Measurements from ENCODE around the gene PINK1.

Gene PINK1

GRCh38 chr1:20643080-20643479 is 9.8 kb downstream of the PINK1 start:
- H3K4me3 ChIP-seq, result no peak overlapping the region
- H3K9me3 ChIP-seq, result no peaks in the 10 kb centered on the region
- no peak for DNase-seq (ENCODE audit: low spot score in 2 of 2)
- peaks cover 15% of the 10 kb centered on the region for H3K36me3 ChIP-seq (replicated peaks)
- no peaks in the 10 kb centered on the region for H3K4me1 ChIP-seq
- in situ Hi-C loops (cut with MboI; ENCODE audit: low sequenced_read_pairs), result no loop called here
- H3K27me3 ChIP-seq (ENCODE audit: low read depth), result no peaks in the 10 kb centered on the region

GRCh38 chr1:20644416-20644815 is 11.2 kb downstream of the PINK1 start:
- H3K9me3 ChIP-seq, result no peaks in the 10 kb centered on the region
- no peaks in the 10 kb centered on the region for H3K27me3 ChIP-seq (ENCODE audit: low read depth)
- in situ Hi-C loops (cut with MboI; ENCODE audit: low sequenced_read_pairs), result no loop called here
- no peaks in the 10 kb centered on the region for H3K4me1 ChIP-seq
- no peak overlapping the region for H3K4me3 ChIP-seq
- H3K36me3 ChIP-seq (replicated peaks), result peaks cover 18% of the 10 kb centered on the region
- DNase-seq (ENCODE audit: low spot score in 2 of 2), result no peak

- no peaks in the 10 kb centered on the region for H3K9me3 ChIP-seq
- no peaks in the 10 kb centered on the region for H3K4me1 ChIP-seq
- peaks cover 24% of the 10 kb centered on the region for H3K36me3 ChIP-seq (replicated peaks)
- H3K4me3 ChIP-seq, result no peak overlapping the region
- no peak for DNase-seq (ENCODE audit: low spot score in 2 of 2)
- in situ Hi-C loops (cut with MboI; ENCODE audit: low sequenced_read_pairs), result no loop called here
- no peaks in the 10 kb centered on the region for H3K27me3 ChIP-seq (ENCODE audit: low read depth)
Measured at GRCh38 chr1:20645414-20645813, 12.2 kb downstream of the PINK1 start.

GRCh38 chr1:20648438-20648837 is 15.2 kb downstream of the PINK1 start:
- Histone ChIP-seq H3K9me3 (no peaks in the 10 kb centered on the region), H3K27me3 (ENCODE audit: low read depth) (no peaks in the 10 kb centered on the region), H3K36me3 (replicated peaks) (peaks cover 50% of the 10 kb centered on the region), H3K4me1 (no peaks in the 10 kb centered on the region), H3K4me3 (no peak overlapping the region)
- DNase-seq (ENCODE audit: low spot score in 2 of 2), result no peak
- in situ Hi-C loops (cut with MboI; ENCODE audit: low sequenced_read_pairs), result no loop called here

- H3K9me3 ChIP-seq, result no peaks in the 10 kb centered on the region
- in situ Hi-C loops (cut with MboI; ENCODE audit: low sequenced_read_pairs), result no loop called here
- no peak overlapping the region for H3K4me3 ChIP-seq
- H3K27me3 ChIP-seq (ENCODE audit: low read depth), result no peaks in the 10 kb centered on the region
- peaks cover 55% of the 10 kb centered on the region for H3K36me3 ChIP-seq (replicated peaks)
- H3K4me1 ChIP-seq, result no peaks in the 10 kb centered on the region
- no peak for DNase-seq (ENCODE audit: low spot score in 2 of 2)
Measured at GRCh38 chr1:20648946-20649345, 15.7 kb downstream of the PINK1 start.

GRCh38 chr1:20652300-20652699 is 19.0 kb downstream of the PINK1 start:
- H3K27me3 ChIP-seq (ENCODE audit: low read depth), result no peaks in the 10 kb centered on the region
- H3K36me3 ChIP-seq (replicated peaks), result peaks cover 79% of the 10 kb centered on the region
- no peak overlapping the region for H3K4me3 ChIP-seq
- no peaks in the 10 kb centered on the region for H3K9me3 ChIP-seq
- no peaks in the 10 kb centered on the region for H3K4me1 ChIP-seq
- no peak for DNase-seq (ENCODE audit: low spot score in 2 of 2)
- in situ Hi-C loops (cut with MboI; ENCODE audit: low sequenced_read_pairs), result no loop called here

- in situ Hi-C loops (cut with MboI; ENCODE audit: low sequenced_read_pairs), result no loop called here
- Histone ChIP-seq H3K9me3 (no peaks in the 10 kb centered on the region), H3K36me3 (replicated peaks) (peaks cover 84% of the 10 kb centered on the region)
Measured at GRCh38 chr1:20654104-20654690, 20.9 kb downstream of the PINK1 start.

GRCh38 chr1:20657024-20657423 is 23.8 kb downstream of the PINK1 start:
- no peak for DNase-seq (ENCODE audit: low spot score in 2 of 2)
- H3K36me3 ChIP-seq (replicated peaks), result peaks cover 67% of the 10 kb centered on the region
- H3K4me3 ChIP-seq, result no peak overlapping the region
- in situ Hi-C loops (cut with MboI; ENCODE audit: low sequenced_read_pairs), result no loop called here
- H3K27me3 ChIP-seq (ENCODE audit: low read depth), result no peaks in the 10 kb centered on the region
- H3K9me3 ChIP-seq, result no peaks in the 10 kb centered on the region
- H3K4me1 ChIP-seq, result no peaks in the 10 kb centered on the region; the same call in 1 of the 2 replicates

More at GRCh38 chr1:20654104-20654690, 20.9 kb downstream of the PINK1 start:
- Histone ChIP-seq H3K4me3 (no peak overlapping the region), H3K27me3 (ENCODE audit: low read depth) (no peaks in the 10 kb centered on the region), H3K4me1 (no peaks in the 10 kb centered on the region)
- DNase-seq (ENCODE audit: low spot score in 2 of 2), result no peak

GRCh38 chr1:20658166-20658915 is 25.1 kb downstream of the PINK1 start:
- DNase-seq (ENCODE audit: low spot score in 2 of 2), result no peak
- Histone ChIP-seq H3K4me1 (no peaks in the 10 kb centered on the region; the same call in 1 of the 2 replicates), H3K4me3 (no peak overlapping the region), H3K27me3 (ENCODE audit: low read depth) (no peaks in the 10 kb centered on the region), H3K36me3 (replicated peaks) (peaks cover 54% of the 10 kb centered on the region), H3K9me3 (no peaks in the 10 kb centered on the region; the same call in 1 of the 2 replicates)
- in situ Hi-C loops (cut with MboI; ENCODE audit: low sequenced_read_pairs), result no loop called here

GRCh38 chr1:20660363-20660762 is 27.1 kb downstream of the PINK1 start:
- Histone ChIP-seq H3K36me3 (replicated peaks) (peaks cover 37% of the 10 kb centered on the region), H3K9me3 (no peaks in the 10 kb centered on the region; the same call in 1 of the 2 replicates), H3K27me3 (ENCODE audit: low read depth) (no peaks in the 10 kb centered on the region), H3K4me1 (no peaks in the 10 kb centered on the region; the same call in 1 of the 2 replicates), H3K4me3 (peak overlapping the region; percentile 89)
- in situ Hi-C loops (cut with MboI; ENCODE audit: low sequenced_read_pairs), result no loop called here
- DNase-seq (ENCODE audit: low spot score in 2 of 2), result no peak

- in situ Hi-C loops (cut with MboI; ENCODE audit: low sequenced_read_pairs), result no loop called here
- Histone ChIP-seq H3K9me3 (no peaks in the 10 kb centered on the region; the same call in 1 of the 2 replicates), H3K4me3 (peak overlapping the region; percentile 89), H3K36me3 (replicated peaks) (peaks cover 33% of the 10 kb centered on the region), H3K27me3 (ENCODE audit: low read depth) (no peaks in the 10 kb centered on the region), H3K4me1 (no peaks in the 10 kb centered on the region; the same call in 1 of the 2 replicates)
- no peak for DNase-seq (ENCODE audit: low spot score in 2 of 2)
Measured at GRCh38 chr1:20660847-20661206, 27.6 kb downstream of the PINK1 start.

GRCh38 chr1:20661207-20662109 is 28.2 kb downstream of the PINK1 start, which contains the start of gene DDOST:
Gene DDOST, minus strand, starts transcription at chr1:20661369. Its CDS starts 19 bp downstream, at chr1:20661350.
- Histone ChIP-seq H3K4me1 (no peaks in the 10 kb centered on the region; the same call in 1 of the 2 replicates), H3K27me3 (ENCODE audit: low read depth) (no peaks in the 10 kb centered on the region), H3K9me3 (no peaks in the 10 kb centered on the region; the same call in 1 of the 2 replicates), H3K36me3 (replicated peaks) (peaks cover 26% of the 10 kb centered on the region), H3K4me3 (peak within 1 kb of the TSS; percentile 89)
- peak; percentile 98 to 99 for DNase-seq (ENCODE audit: low spot score in 2 of 2)
- in situ Hi-C loops (cut with MboI; ENCODE audit: low sequenced_read_pairs), result no loop called here

GRCh38 chr1:20662110-20662475 is 28.8 kb downstream of the PINK1 start:
- no peaks in the 10 kb centered on the region; the same call in 1 of the 2 replicates for H3K4me1 ChIP-seq
- H3K4me3 ChIP-seq, result peak overlapping the region; percentile 89
- H3K27me3 ChIP-seq (ENCODE audit: low read depth), result no peaks in the 10 kb centered on the region
- DNase-seq (ENCODE audit: low spot score in 2 of 2), result no peak
- in situ Hi-C loops (cut with MboI; ENCODE audit: low sequenced_read_pairs), result no loop called here
- H3K9me3 ChIP-seq, result no peaks in the 10 kb centered on the region; the same call in 1 of the 2 replicates
- peaks cover 20% of the 10 kb centered on the region for H3K36me3 ChIP-seq (replicated peaks)
